Measurements from ENCODE around the gene F7. TPM values are rescaled to one million over a fixed set of nuclear protein-coding genes. Genes with fewer than 3 reads are reported as not detected.

Gene F7
- polyA plus RNA-seq, 1 experiment = 0.05 TPM

- DNase-seq (ENCODE audit: low read depth) = no peak
These were observed 45.7 kb upstream of the F7 start for GRCh38 chr13:113059891-113060290.

GRCh38 chr13:113060557-113061270 is 44.9 kb upstream of the F7 start:
- no peak for TF ChIP-seq CTCF (IDR thresholded peaks at IDR 0.05; ENCODE audit: insufficient read depth, low read depth, low read length)
- H3K36me3 ChIP-seq (ENCODE audit: control insufficient read depth, insufficient read depth, low read length) = no peaks in the 10 kb centered on the region
- CTCF ChIA-PET = no interaction called here
- POLR2A ChIA-PET = interaction anchor here (0.7 kb wide), 1 partner anchor 11 kb away, joined by 3 read pairs; no protein-coding TSS in a partner anchor
- DNase-seq (ENCODE audit: low read depth) = no peak
- no peaks in the 10 kb centered on the region for H3K27me3 ChIP-seq (ENCODE audit: control insufficient read depth, insufficient read depth, low read length)
- no peak overlapping the region for H3K4me3 ChIP-seq (ENCODE audit: low read depth, low read length)

More at GRCh38 chr13:113059891-113060290, 45.7 kb upstream of the F7 start:
- ChIA-PET CTCF (no interaction called here), POLR2A (no interaction called here)
- H3K4me3 ChIP-seq (ENCODE audit: low read depth, low read length) = no peak overlapping the region
- H3K27me3 ChIP-seq (ENCODE audit: control insufficient read depth, insufficient read depth, low read length) = no peaks in the 10 kb centered on the region
- no peak for TF ChIP-seq CTCF (IDR thresholded peaks at IDR 0.05; ENCODE audit: insufficient read depth, low read depth, low read length)
- no peaks in the 10 kb centered on the region for H3K36me3 ChIP-seq (ENCODE audit: control insufficient read depth, insufficient read depth, low read length)

GRCh38 chr13:113061271-113061625 is 44.3 kb upstream of the F7 start:
- ChIA-PET POLR2A (no interaction called here), CTCF (no interaction called here)
- DNase-seq (ENCODE audit: low read depth) = no peak
- Histone ChIP-seq H3K27me3 (ENCODE audit: control insufficient read depth, insufficient read depth, low read length) (no peaks in the 10 kb centered on the region), H3K4me3 (ENCODE audit: low read depth, low read length) (no peak overlapping the region), H3K36me3 (ENCODE audit: control insufficient read depth, insufficient read depth, low read length) (no peaks in the 10 kb centered on the region)
- no peak for TF ChIP-seq CTCF (IDR thresholded peaks at IDR 0.05; ENCODE audit: insufficient read depth, low read depth, low read length)

GRCh38 chr13:113061796-113062425 is 43.7 kb upstream of the F7 start:
- H3K36me3 ChIP-seq (ENCODE audit: control insufficient read depth, insufficient read depth, low read length) = no peaks in the 10 kb centered on the region
- no peak overlapping the region for H3K4me3 ChIP-seq (ENCODE audit: low read depth, low read length)
- POLR2A ChIA-PET = no interaction called here
- no peaks in the 10 kb centered on the region for H3K27me3 ChIP-seq (ENCODE audit: control insufficient read depth, insufficient read depth, low read length)
- CTCF ChIA-PET = interaction anchor here (1.1 kb wide), 1 partner anchor 13 kb away, joined by 3 read pairs; no protein-coding TSS in a partner anchor
- DNase-seq (ENCODE audit: low read depth) = no peak
- TF ChIP-seq CTCF (IDR thresholded peaks at IDR 0.05; ENCODE audit: insufficient read depth, low read depth, low read length) = no peak

GRCh38 chr13:113062691-113063090 is 42.9 kb upstream of the F7 start:
- ChIA-PET POLR2A (no interaction called here), CTCF (interaction anchor here (1.1 kb wide), 1 partner anchor 12 kb away, joined by 3 read pairs; no protein-coding TSS in a partner anchor)
- no peak for TF ChIP-seq CTCF (IDR thresholded peaks at IDR 0.05; ENCODE audit: insufficient read depth, low read depth, low read length)
- no peaks in the 10 kb centered on the region for H3K36me3 ChIP-seq (ENCODE audit: control insufficient read depth, insufficient read depth, low read length)
- no peak overlapping the region for H3K4me3 ChIP-seq (ENCODE audit: low read depth, low read length)
- no peaks in the 10 kb centered on the region for H3K27me3 ChIP-seq (ENCODE audit: control insufficient read depth, insufficient read depth, low read length)
- no peak for DNase-seq (ENCODE audit: low read depth)
